A549 (cell line): ENCODE results near the gene CDC42EP1. TPM values are rescaled to one million over a fixed set of nuclear protein-coding genes. Genes with fewer than 3 reads are reported as not detected.

Experiments used
- ATAC-seq, 2 experiments: fragments of 200-7000 bp in 1 of 2; fragments of >200 bp in 1 of 2; cut with Nextera tagmentation in 1 of 2; cut with Tn5 transposase in 1 of 2; 3 replicates each; pipeline versions ENCODE4 v1.8.0 to v1.9.1; 2018 to 2020; ENCODE audit warnings: mild to moderate bottlenecking in 1 of 2, moderate library complexity in 1 of 2
- CTCF ChIA-PET: fragments of 300-600 bp; sonication (Branson Sonifier 250); formaldehyde crosslinking; extraction: SDS; loops from one replicate; lab custom pipeline; 2021; ENCODE audit warnings: antibody characterized with exemption, inconsistent platforms; lab: Yijun Ruan, JAX
- POLR2A ChIA-PET: fragments of 350-600 bp; formaldehyde crosslinking; extraction: SDS; loops from one replicate; lab custom pipeline; 2021; ENCODE audit warnings: antibody characterized with exemption, inconsistent platforms; lab: Yijun Ruan, JAX
- DNase-seq, 2 experiments: peaks; one replicate each; pipeline versions ENCODE4 v3.0.0 to v3.0.0-alpha.2; 2011 to 2016; ENCODE audit warnings: low read depth in 1 of 2, low spot score in 1 of 2
- FAIRE-seq: peaks from 2 replicates; lab custom pipeline; 2011; peaks lifted over from hg19 to GRCh38; lab: Jason Lieb, UNC
- H3K27ac ChIP-seq, 2 experiments: fragments of >200 bp; sonication (Bioruptor Twin); formaldehyde crosslinking; 3 replicates each; pipeline ENCODE4 v1.5.1; 2016 to 2017
- H3K4me1 ChIP-seq: fragments of >200 bp; sonication (Bioruptor Twin); formaldehyde crosslinking; 3 replicates; pipeline ENCODE4 v1.6.1; 2016
- H3K4me2 ChIP-seq: fragments of >200 bp; sonication (Bioruptor Twin); formaldehyde crosslinking; 3 replicates; pipeline ENCODE4 v1.6.1; 2016
- H3K4me3 ChIP-seq: fragments of >200 bp; sonication (Bioruptor Twin); formaldehyde crosslinking; 3 replicates; pipeline ENCODE4 v1.5.1; 2016
- H3K9me3 ChIP-seq: fragments of >200 bp; sonication (Bioruptor Twin); formaldehyde crosslinking; 3 replicates; pipeline ENCODE4 v1.6.1; 2016
- ATOH8 ChIP-seq: fragments of 250-450 bp; sonication (Bioruptor Pico); IDR thresholded peaks from 2 replicates; pipeline ENCODE4 v1.5.0; 2020; ENCODE audit warnings: low read depth, mild to moderate bottlenecking, moderate library complexity
- BHLHE40 ChIP-seq: IDR thresholded peaks from 2 replicates; pipeline ENCODE4 v1.6.1; 2012; ENCODE audit warnings: low read depth, low read length, inconsistent platforms
- CBX8 ChIP-seq: fragments of 200-600 bp; sonication (generic); IDR thresholded peaks from 2 replicates; pipeline ENCODE4 v1.6.1; 2016
- CEBPB ChIP-seq, 2 experiments: fragments of >200 bp in 1 of 2; sonication (Bioruptor Twin) in 1 of 2; formaldehyde crosslinking in 1 of 2; IDR thresholded peaks; 2 replicates each; pipeline ENCODE4 v1.6.1; 2012 to 2016
- CHD4 ChIP-seq: fragments of 200-600 bp; sonication (generic); IDR thresholded peaks from 2 replicates; pipeline ENCODE4 v1.6.1; 2016; ENCODE audit warnings: antibody characterized with exemption, mild to moderate bottlenecking, borderline replicate concordance
- CTCF ChIP-seq: fragments of >200 bp; sonication (Bioruptor Twin); formaldehyde crosslinking; IDR thresholded peaks from 3 replicates; pipeline ENCODE4 v1.5.1; 2016
- E2F6 ChIP-seq: IDR thresholded peaks from 2 replicates; pipeline ENCODE4 v1.6.1; 2012; ENCODE audit warnings: low read depth, borderline replicate concordance
- EHF ChIP-seq: fragments of 250-450 bp; sonication (Bioruptor Pico); IDR thresholded peaks from 2 replicates; pipeline ENCODE4 v1.5.0; 2020; ENCODE audit warnings: mild to moderate bottlenecking
- EHMT2 ChIP-seq: fragments of 200-600 bp; sonication (generic); IDR thresholded peaks from 2 replicates; pipeline ENCODE4 v1.6.1; 2016; ENCODE audit warnings: antibody characterized with exemption, low read depth, mild to moderate bottlenecking, moderate library complexity
- FOSL2 ChIP-seq, 2 experiments: fragments of 450-650 bp in 1 of 2; fragments of >200 bp in 1 of 2; sonication (Bioruptor Twin) in 1 of 2; formaldehyde crosslinking; IDR thresholded peaks; 2 replicates each; pipeline versions ENCODE4 v1.5.0 to v1.6.1; 2016 to 2020; ENCODE audit warnings: mild to moderate bottlenecking in 1 of 2, moderate library complexity in 1 of 2
- FOXS1 ChIP-seq: fragments of 250-450 bp; sonication (Bioruptor Pico); IDR thresholded peaks from 2 replicates; pipeline ENCODE4 v1.5.0; 2020; ENCODE audit warnings: mild to moderate bottlenecking, moderate library complexity
- HMGXB4 ChIP-seq: fragments of 250-450 bp; sonication (Bioruptor Pico); IDR thresholded peaks from 2 replicates; pipeline ENCODE4 v1.5.0; 2021; ENCODE audit warnings: mild to moderate bottlenecking, moderate library complexity, borderline replicate concordance
- JUN ChIP-seq, 2 experiments: fragments of >200 bp; sonication (Bioruptor Twin); formaldehyde crosslinking; IDR thresholded peaks; 2 replicates in 1 of 2; 3 replicates in 1 of 2; pipeline ENCODE4 v1.6.1; 2016 to 2017
- KDM1A ChIP-seq: fragments of 200-600 bp; sonication (generic); IDR thresholded peaks from 2 replicates; pipeline ENCODE4 v1.6.1; 2016; ENCODE audit warnings: low read depth, mild to moderate bottlenecking
- MAX ChIP-seq: IDR thresholded peaks from 2 replicates; pipeline ENCODE4 v1.6.1; 2012
- MAZ ChIP-seq: fragments of 150-350 bp; IDR thresholded peaks from 2 replicates; pipeline ENCODE4 v1.6.1; 2014; ENCODE audit warnings: antibody characterized with exemption, low read depth, low read length, borderline replicate concordance
- MYC ChIP-seq: IDR thresholded peaks from 2 replicates; pipeline ENCODE4 v1.6.1; 2012; ENCODE audit warnings: mild to moderate bottlenecking, inconsistent platforms, low read length, improper control_type of control experiment, borderline replicate concordance
- NFE2L2 ChIP-seq: fragments of 150-350 bp; conservative IDR thresholded peaks from 2 replicates; pipeline ENCODE4 v1.6.1; 2014; ENCODE audit warnings: low read length
- PHF8 ChIP-seq: fragments of 200-600 bp; sonication (generic); IDR thresholded peaks from 2 replicates; pipeline ENCODE4 v1.6.1; 2016; ENCODE audit warnings: low read depth, mild to moderate bottlenecking, antibody characterized with exemption, moderate library complexity, borderline replicate concordance
- POLR2A ChIP-seq: IDR thresholded peaks from 2 replicates; pipeline ENCODE4 v1.6.1; 2012; ENCODE audit warnings: mild to moderate bottlenecking, low read length
- POLR2AphosphoS2 ChIP-seq: conservative IDR thresholded peaks from 2 replicates; pipeline ENCODE4 v1.6.1; 2012; ENCODE audit warnings: low read length, improper control_type of control experiment, inconsistent platforms
- RARB ChIP-seq: fragments of 250-450 bp; sonication (Bioruptor Pico); IDR thresholded peaks from 2 replicates; pipeline ENCODE4 v1.8.0; 2021; ENCODE audit warnings: mild to moderate bottlenecking, moderate library complexity
- SREBF2 ChIP-seq: fragments of 450-650 bp; IDR thresholded peaks from 2 replicates; pipeline ENCODE4 v1.6.1; 2014; ENCODE audit warnings: mild to moderate bottlenecking, moderate library complexity
- TP53 ChIP-seq: fragments of 250-450 bp; sonication (Bioruptor Pico); IDR thresholded peaks from 2 replicates; pipeline ENCODE4 v1.5.0; 2021; ENCODE audit warnings: mild to moderate bottlenecking, moderate library complexity
- ZNF302 ChIP-seq: fragments of 250-450 bp; sonication (Bioruptor Pico); IDR thresholded peaks from 2 replicates; pipeline ENCODE4 v1.9.0; 2021; ENCODE audit warnings: inconsistent platforms, mild to moderate bottlenecking, moderate library complexity
- WGBS: methylation state at CpG from one replicate; pipeline ENCODE4 v1.1.6; 2017; ENCODE audit errors: missing lambda C conversion rate; 5-methylcytosine and 5-hydroxymethylcytosine counted together
- polyA plus RNA-seq, 4 experiments: library from polyadenylated mRNA; depleted of rRNA in 3 of 4; stranded (reverse); fragments of >200 nt; fragmentation: RNase III in 1 of 4; extraction: RNeasy Plus Mini Kit Qiagen cat#74134 plus additional on column Dnase treatment in 1 of 4; gene quantifications; 2 replicates in 3 of 4; 3 replicates in 1 of 4; pipeline ENCODE4 v1.2.3, GENCODE V29; 2011 to 2017

CDC42EP1 gene
- polyA plus RNA-seq, 2 of the 4 experiments (the other 2 are of a cell fraction), result 16.0 to 20.2 TPM

- no peak overlapping the region for H3K4me2 ChIP-seq
- no peak overlapping the region for H3K4me3 ChIP-seq
- H3K9me3 ChIP-seq, result no peaks in the 10 kb centered on the region
- CTCF ChIA-PET, result interaction anchor here (1.0 to 16.8 kb wide), 3 partner anchors 9 to 15 kb away, joined by 3 to 771 read pairs (median 4); partner anchors contain the start of gene CDC42EP1
- TF ChIP-seq NFE2L2 (no peak), MAZ (no peak), CHD4 (no peak), E2F6 (no peak), POLR2A (no peak), JUN (IDR thresholded peaks at IDR 0.05) (no peak), KDM1A (no peak)
- peaks cover 47% of the 10 kb centered on the region for H3K4me1 ChIP-seq
- POLR2A ChIA-PET, result no interaction called here
- no peak for DNase-seq
- H3K27ac ChIP-seq, result peak overlapping the region in 1 of 2 experiments; percentile 24; a peak in 1 of 6 replicates
- no peak for ATAC-seq
- 88% methylated on average over 9 of the region's 9 CpGs for WGBS
- no peak for FAIRE-seq
Measured at GRCh38 chr22:37553725-37554124, 6.6 kb upstream of the CDC42EP1 start.

GRCh38 chr22:37555029-37555428, 5.3 kb upstream of the CDC42EP1 start:
- CTCF ChIA-PET, result interaction anchor here (0.7 to 18.5 kb wide), 4 partner anchors 10 to 52 kb away, joined by 3 to 771 read pairs (median 22); no protein-coding TSS in a partner anchor
- no peak for FAIRE-seq
- H3K9me3 ChIP-seq, result no peaks in the 10 kb centered on the region
- TF ChIP-seq ATOH8 (CRISPR knock-in tag), result no peak
- TF ChIP-seq RARB (CRISPR knock-in tag), result no peak
- TF ChIP-seq BHLHE40, result no peak
- no peak for TF ChIP-seq POLR2AphosphoS2
- TF ChIP-seq HMGXB4 (CRISPR knock-in tag), result no peak
- no peak for TF ChIP-seq MYC
- TF ChIP-seq CBX8, result no peak
- TF ChIP-seq EHF, result no peak
- no peak for TF ChIP-seq PHF8
- no peak for TF ChIP-seq CHD4
- no peak for TF ChIP-seq FOSL2 (IDR thresholded peaks at IDR 0.05)
- no peak for TF ChIP-seq FOSL2 (CRISPR knock-in tag; IDR thresholded peaks at IDR 0.05)
- no peak for TF ChIP-seq TP53 (CRISPR knock-in tag)
- no peak for TF ChIP-seq KDM1A
- no peak for TF ChIP-seq MAX
- TF ChIP-seq FOXS1 (CRISPR knock-in tag), result no peak
- TF ChIP-seq, all 56 proteins: peak for 0
- ATAC-seq (no peak), DNase-seq (no peak)
- POLR2A ChIA-PET, result interaction anchor here (1.0 kb wide), 1 partner anchor 11 kb away, joined by 6 read pairs; no protein-coding TSS in a partner anchor
- Histone ChIP-seq H3K4me3 (no peak overlapping the region), H3K4me1 (peaks cover 47% of the 10 kb centered on the region), H3K4me2 (no peak overlapping the region), H3K27ac (no peak overlapping the region)

GRCh38 chr22:37556710-37557109, 3.6 kb upstream of the CDC42EP1 start:
- CTCF ChIA-PET, result interaction anchor here (1.1 to 18.5 kb wide), 4 partner anchors 11 to 240 kb away, joined by 3 to 771 read pairs (median 20); no protein-coding TSS in a partner anchor

More at GRCh38 chr22:37556710-37557109, 3.6 kb upstream of the CDC42EP1 start:
- POLR2A ChIA-PET, result interaction anchor here (0.5 kb wide), 1 partner anchor 8 kb away, joined by 4 read pairs; no protein-coding TSS in a partner anchor
- Histone ChIP-seq H3K27ac (peak overlapping the region; percentile 39 to 100; a peak in 5 of 6 replicates), H3K4me3 (no peak overlapping the region), H3K4me2 (peak overlapping the region; percentile 44), H3K9me3 (no peaks in the 10 kb centered on the region), H3K4me1 (peaks cover 42% of the 10 kb centered on the region)
- WGBS, result 17% methylated on average over 4 of the region's 5 CpGs
- TF ChIP-seq SREBF2 (no peak), EHMT2 (no peak), ZNF302 (CRISPR knock-in tag) (no peak), MAZ (no peak), CEBPB (IDR thresholded peaks at IDR 0.05) (no peak), RARB (CRISPR knock-in tag) (no peak), PHF8 (no peak), NFE2L2 (no peak), CTCF (no peak)
- ATAC-seq (0 out of 6 replicates have a peak, but pooled peaks of 1 of the 2 experiments have one; percentile 3), FAIRE-seq (no peak), DNase-seq (no peak)
